Adrenal gland (tissue), 5 donors: Measurements from ENCODE around the gene RSAD1.

ENCODE experiments used
- POLR2A ChIP-seq, 2 donors: fragments of 450-650 bp; IDR thresholded peaks; one replicate each; pipeline ENCODE4 v1.6.1; 2017; ENCODE audit warnings: antibody characterized with exemption in 2 of 2, mild to moderate bottlenecking in 2 of 2, moderate library complexity in 1 of 2
- TF ChIP-seq, protein P1 (sequence below), 6 experiments: fragments of 450-650 bp in 4 of 6; fragments of 200-600 bp in 2 of 6; sonication (generic) in 1 of 6; IDR thresholded peaks; 1 replicate in 5 of 6; 2 replicates in 1 of 6; pipeline versions ENCODE4 v1.5.1 to v1.8.0; 2016 to 2021; ENCODE audit warnings: antibody characterized with exemption in 6 of 6, mild to moderate bottlenecking in 2 of 6, moderate library complexity in 1 of 6
- donor health status: DM: no; HTN: no; CAD: no.

DNA sequence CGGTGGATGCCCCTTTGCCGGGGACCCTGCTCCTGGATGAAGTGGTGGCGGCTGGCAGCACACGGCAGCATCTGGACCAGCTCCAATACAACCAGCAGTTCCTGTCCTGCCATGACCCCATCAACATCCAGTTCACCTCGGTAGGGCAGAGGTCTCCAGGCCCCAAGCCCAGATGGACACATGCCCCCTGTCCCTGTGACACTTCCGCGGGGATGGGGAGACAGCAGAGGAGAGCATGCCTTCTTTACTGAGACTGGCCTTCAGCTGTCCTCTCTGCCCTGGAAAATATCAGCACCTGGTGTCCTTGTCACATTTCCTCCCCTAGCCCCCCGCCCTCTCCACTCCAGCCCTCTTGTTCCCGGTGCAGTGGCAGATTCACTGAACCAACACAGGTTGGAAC is 16.2 kb upstream of the RSAD1 start:
- TF ChIP-seq POLR2A (IDR thresholded peaks at IDR 0.05): no peak
- TF ChIP-seq, protein P1, sequence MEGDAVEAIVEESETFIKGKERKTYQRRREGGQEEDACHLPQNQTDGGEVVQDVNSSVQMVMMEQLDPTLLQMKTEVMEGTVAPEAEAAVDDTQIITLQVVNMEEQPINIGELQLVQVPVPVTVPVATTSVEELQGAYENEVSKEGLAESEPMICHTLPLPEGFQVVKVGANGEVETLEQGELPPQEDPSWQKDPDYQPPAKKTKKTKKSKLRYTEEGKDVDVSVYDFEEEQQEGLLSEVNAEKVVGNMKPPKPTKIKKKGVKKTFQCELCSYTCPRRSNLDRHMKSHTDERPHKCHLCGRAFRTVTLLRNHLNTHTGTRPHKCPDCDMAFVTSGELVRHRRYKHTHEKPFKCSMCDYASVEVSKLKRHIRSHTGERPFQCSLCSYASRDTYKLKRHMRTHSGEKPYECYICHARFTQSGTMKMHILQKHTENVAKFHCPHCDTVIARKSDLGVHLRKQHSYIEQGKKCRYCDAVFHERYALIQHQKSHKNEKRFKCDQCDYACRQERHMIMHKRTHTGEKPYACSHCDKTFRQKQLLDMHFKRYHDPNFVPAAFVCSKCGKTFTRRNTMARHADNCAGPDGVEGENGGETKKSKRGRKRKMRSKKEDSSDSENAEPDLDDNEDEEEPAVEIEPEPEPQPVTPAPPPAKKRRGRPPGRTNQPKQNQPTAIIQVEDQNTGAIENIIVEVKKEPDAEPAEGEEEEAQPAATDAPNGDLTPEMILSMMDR (IDR thresholded peaks at IDR 0.05): no peak
